HG03442 (cell line): ENCODE measurements around the gene KCND3.

Experiments
- ATAC-seq: cut with Tn5 transposase; IDR thresholded peaks from one replicate; pipeline ENCODE4 v1.9.1; 2021; ENCODE audit warnings: mild to moderate bottlenecking, moderate library complexity; ENCODE audit not compliant: unreplicated experiment

KCND3 gene

GRCh38 chr1:111733183-111733991 lies 256.1 kb downstream of the KCND3 start:
- no peak for ATAC-seq

- no peak for ATAC-seq
These were observed 256.8 kb downstream of the KCND3 start for GRCh38 chr1:111732718-111733117.

GRCh38 chr1:111731956-111732355 lies 257.5 kb downstream of the KCND3 start:
- no peak for ATAC-seq

- ATAC-seq, result no peak
These were observed 258.8 kb downstream of the KCND3 start for GRCh38 chr1:111730706-111731105.

GRCh38 chr1:111729946-111730681 lies 259.4 kb downstream of the KCND3 start:
- ATAC-seq, result no peak

GRCh38 chr1:111729271-111729921 lies 260.1 kb downstream of the KCND3 start:
- ATAC-seq, result no peak

GRCh38 chr1:111727056-111727455 lies 262.4 kb downstream of the KCND3 start:
- ATAC-seq, result no peak

- ATAC-seq, result no peak
These were observed 264.3 kb downstream of the KCND3 start for GRCh38 chr1:111725192-111725591.

GRCh38 chr1:111723871-111724270 lies 265.6 kb downstream of the KCND3 start:
- ATAC-seq, result no peak

- no peak for ATAC-seq
These were observed 266.2 kb downstream of the KCND3 start for GRCh38 chr1:111723091-111723806.

GRCh38 chr1:111720977-111721786 lies 268.3 kb downstream of the KCND3 start:
- no peak for ATAC-seq
